Liver (tissue), 9 donors: ENCODE results near the gene PRSS33. TPM values are rescaled to one million over a fixed set of nuclear protein-coding genes. Genes with fewer than 3 reads are reported as not detected.

Source experiments
- DNase-seq: peaks from one replicate; pipeline ENCODE4 v3.0.0-alpha.2; 2017; ENCODE audit warnings: low spot score
- H3K27ac ChIP-seq, 2 donors: one replicate each; pipeline ENCODE4 v1.7.0; 2013; ENCODE audit warnings: inconsistent platforms in 2 of 2, low read length in 2 of 2, control low read depth in 1 of 2, low read depth in 1 of 2, mild to moderate bottlenecking in 1 of 2
- H3K27me3 ChIP-seq, 4 donors: one replicate each; pipeline versions ENCODE4 v1.6.1 to v1.7.0; 2013; ENCODE audit warnings: low read length in 3 of 4, inconsistent platforms in 1 of 4, mild to moderate bottlenecking in 1 of 4, moderate library complexity in 1 of 4; ENCODE audit not compliant: control insufficient read depth in 4 of 4, insufficient read depth in 4 of 4
- H3K36me3 ChIP-seq, 4 donors: one replicate each; pipeline versions ENCODE4 v1.6.1 to v1.7.0; 2013; ENCODE audit warnings: low read length in 3 of 4, mild to moderate bottlenecking in 3 of 4, low read depth in 1 of 4, moderate library complexity in 1 of 4; ENCODE audit not compliant: control insufficient read depth in 4 of 4, insufficient read depth in 3 of 4
- H3K4me1 ChIP-seq, 4 donors: one replicate each; pipeline versions ENCODE4 v1.6.1 to v1.7.0; 2013; ENCODE audit warnings: low read length in 3 of 4, mild to moderate bottlenecking in 3 of 4, moderate library complexity in 1 of 4; ENCODE audit not compliant: control insufficient read depth in 4 of 4, insufficient read depth in 4 of 4
- H3K4me3 ChIP-seq, 3 donors: one replicate each; pipeline versions ENCODE4 v1.6.1 to v1.7.0; 2013; ENCODE audit warnings: low read length in 3 of 3, control low read depth in 1 of 3, low read depth in 1 of 3, mild to moderate bottlenecking in 1 of 3
- H3K9ac ChIP-seq, 2 donors: one replicate each; pipeline ENCODE4 v1.7.0; 2013; ENCODE audit warnings: low read length in 2 of 2, mild to moderate bottlenecking in 2 of 2, moderate library complexity in 2 of 2, control low read depth in 1 of 2, low read depth in 1 of 2
- H3K9me3 ChIP-seq, 4 donors: one replicate each; pipeline versions ENCODE4 v1.6.1 to v1.7.0; 2013; ENCODE audit warnings: low read length in 3 of 4; ENCODE audit not compliant: control insufficient read depth in 4 of 4
- ATF3 ChIP-seq: IDR thresholded peaks from 2 replicates; pipeline ENCODE4 v1.6.1; 2016; ENCODE audit warnings: antibody characterized with exemption
- CTCF ChIP-seq: fragments of 150-350 bp; IDR thresholded peaks from 2 replicates; pipeline ENCODE4 v1.5.1; 2017; ENCODE audit warnings: improper control_type of control experiment, low read depth, low read length; ENCODE audit not compliant: missing input control
- FOXA1 ChIP-seq: IDR thresholded peaks from 2 replicates; pipeline ENCODE4 v1.6.1; 2016; ENCODE audit warnings: antibody characterized with exemption
- FOXA2 ChIP-seq: IDR thresholded peaks from 2 replicates; pipeline ENCODE4 v1.6.1; 2016; ENCODE audit warnings: antibody characterized with exemption
- GABPA ChIP-seq, 2 donors: IDR thresholded peaks in 1 of 2; conservative IDR thresholded peaks in 1 of 2; 2 replicates each; pipeline ENCODE4 v1.6.1; 2016; ENCODE audit warnings: antibody characterized with exemption in 2 of 2, mild to moderate bottlenecking in 1 of 2, moderate library complexity in 1 of 2
- JUND ChIP-seq, 2 donors: IDR thresholded peaks; 2 replicates each; pipeline ENCODE4 v1.6.1; 2016; ENCODE audit warnings: antibody characterized with exemption in 2 of 2
- MAX ChIP-seq: IDR thresholded peaks from 2 replicates; pipeline ENCODE4 v1.6.1; 2016; ENCODE audit warnings: antibody characterized with exemption
- NR2F2 ChIP-seq: IDR thresholded peaks from 2 replicates; pipeline ENCODE4 v1.6.1; 2016; ENCODE audit warnings: antibody characterized with exemption
- RAD21 ChIP-seq, 2 donors: IDR thresholded peaks; 2 replicates each; pipeline ENCODE4 v1.6.1; 2016; ENCODE audit warnings: antibody characterized with exemption in 2 of 2, mild to moderate bottlenecking in 2 of 2
- REST ChIP-seq: IDR thresholded peaks from 2 replicates; pipeline ENCODE4 v1.6.1; 2016; ENCODE audit warnings: antibody characterized with exemption, mild to moderate bottlenecking
- RXRA ChIP-seq, 2 donors: IDR thresholded peaks; 2 replicates each; pipeline ENCODE4 v1.6.1; 2017 to 2018; ENCODE audit warnings: antibody characterized with exemption in 2 of 2, mild to moderate bottlenecking in 1 of 2
- SP1 ChIP-seq: IDR thresholded peaks from 2 replicates; pipeline ENCODE4 v1.6.1; 2018; ENCODE audit warnings: antibody characterized with exemption, mild to moderate bottlenecking
- WGBS: extraction: QIAGEN DNeasy Blood & Tissue Kit; methylation state at CpG from one replicate; pipeline ENCODE4 v1.1.7; 2013; 5-methylcytosine and 5-hydroxymethylcytosine counted together
- polyA plus RNA-seq, 2 donors: library from polyadenylated mRNA; stranded (reverse) in 1 of 2; unstranded in 1 of 2; fragments of 200-250 nt in 1 of 2; fragments of >200 nt in 1 of 2; fragmentation: Nextera tagmentation in 1 of 2; extraction: Ambion mirVana in 1 of 2; gene quantifications; one replicate each; pipeline versions ENCODE4 v1.2.1 to v1.2.3, GENCODE V29; 2013 to 2015
- total RNA-seq, 2 donors: library from RNA; depleted of rRNA; stranded (reverse); fragments of >200 nt; gene quantifications; one replicate each; pipeline ENCODE4 v1.2.3, GENCODE V29; 2014
- donor health status: healthy.
- donor health status: healthy.
- donor health status: healthy.
- donor health status: healthy.
- donor health status: healthy.

The PRSS33 gene
- total and polyA plus RNA-seq, 4 donors, result not detected

- no peak for DNase-seq
- Histone ChIP-seq H3K27ac (no peak overlapping the region), H3K36me3 (no peaks in the 10 kb centered on the region), H3K9ac (no peak overlapping the region), H3K4me1 (no peaks in the 10 kb centered on the region), H3K27me3 (peaks cover 0 to 3% (median 0%) of the 10 kb centered on the region in 4 donors), H3K9me3 (no peaks in the 10 kb centered on the region), H3K4me3 (no peak overlapping the region)
- TF ChIP-seq REST (no peak), FOXA1 (no peak), CTCF (no peak), RXRA (IDR thresholded peaks at IDR 0.05) (no peak), RAD21 (IDR thresholded peaks at IDR 0.05) (no peak), MAX (no peak), ATF3 (no peak), FOXA2 (no peak)
- 69% methylated on average over 68 of the region's 68 CpGs for WGBS
Measured at GRCh38 chr16:2817340-2818271, 30.2 kb upstream of the PRSS33 start.

GRCh38 chr16:2816751-2817339, 29.5 kb upstream of the PRSS33 start, which contains the start of gene PRSS21:
Gene PRSS21, plus strand, starts transcription at chr16:2817237. Its CDS starts 32 bp downstream, at chr16:2817269.
- H3K4me1 ChIP-seq, result no peaks in the 10 kb centered on the region
- DNase-seq, result no peak
- no peak within 1 kb of the TSS for H3K4me3 ChIP-seq
- H3K9ac ChIP-seq, result no peak within 1 kb of the TSS
- H3K9me3 ChIP-seq, result no peaks in the 10 kb centered on the region
- H3K36me3 ChIP-seq, result no peaks in the 10 kb centered on the region
- H3K27ac ChIP-seq, result no peak within 1 kb of the TSS
- TF ChIP-seq REST (no peak), GABPA (IDR thresholded peaks at IDR 0.05 in 1 of 2, conservative IDR thresholded peaks at IDR 0.05 in 1 of 2) (no peak), RAD21 (IDR thresholded peaks at IDR 0.05) (no peak), NR2F2 (no peak), SP1 (no peak), JUND (IDR thresholded peaks at IDR 0.05) (no peak), ATF3 (no peak)
- 64% methylated on average over 28 of the region's 28 CpGs for WGBS
- H3K27me3 ChIP-seq, result peaks cover 0 to 6% (median 0%) of the 10 kb centered on the region in 4 donors
